ENCODE measurements around the gene C11orf68. TPM values are rescaled to one million over a fixed set of nuclear protein-coding genes. Genes with fewer than 3 reads are reported as not detected.
A peak's percentile ranks its signal among the peaks of the same experiment; 100 is the strongest.

The C11orf68 gene
- total and polyA plus RNA-seq, 2 of the 8 experiments (the other 6 are each of a cell fraction or from before 2014, with no cell fraction given) = 24.0 to 51.2 TPM

- no peaks in the 10 kb centered on the region for H3K27me3 ChIP-seq (replicated peaks in 1 of 4; ENCODE audit: control insufficient read depth in 3 of 4, extremely low read depth in 1 of 4, insufficient read depth in 3 of 4, low read length in 3 of 4)
- peak within 1 kb of the TSS; percentile 71 for H2BK5ac ChIP-seq (ENCODE audit: low read depth, low read length)
- peak within 1 kb of the TSS; percentile 69 for H3K56ac ChIP-seq (replicated peaks; ENCODE audit: insufficient read length, low read depth, low read length)
- ChIA-PET CTCF (ENCODE audit: partially characterized antibody) (interaction anchor here (0.6 to 2.3 kb wide), 3 partner anchors 13 to 34 kb away, joined by 3 to 7 read pairs (median 3); no protein-coding TSS in a partner anchor), POLR2A (ENCODE audit: partially characterized antibody) (interaction anchor here (0.9 to 4.9 kb wide), 9 partner anchors 13 to 60 kb away, joined by 3 to 36 read pairs (median 5); partner anchors contain the start of genes CCDC85B and MUS81)
- no peak within 1 kb of the TSS for H2BK12ac ChIP-seq (ENCODE audit: low read depth, low read length)
- H3K23me2 ChIP-seq (ENCODE audit: low read depth, low read length) = peaks cover 13% of the 10 kb centered on the region; the same call in 1 of the 2 replicates
- H3K4me3 ChIP-seq (ENCODE audit: extremely low read depth in 1 of 4, insufficient read depth in 2 of 4, low read depth in 3 of 4, low read length in 4 of 4) = peak within 1 kb of the TSS; percentile 91 to 98 (median 94)
- peaks cover 7% of the 10 kb centered on the region; the same call in 1 of the 2 replicates for H3K79me1 ChIP-seq (ENCODE audit: low read depth, low read length)
- H3K18ac ChIP-seq (ENCODE audit: extremely low read depth, low read length) = peak within 1 kb of the TSS; percentile 93
- no peaks in the 10 kb centered on the region for H3K9me3 ChIP-seq (ENCODE audit: insufficient read depth in 2 of 2, low read depth in 1 of 2, low read length in 1 of 2)
- FAIRE-seq (no peak), DNase-seq (ENCODE audit: low read depth in 1 of 2, low spot score in 2 of 2) (peak; percentile 85 to 95)
- H2BK120ac ChIP-seq (replicated peaks; ENCODE audit: low read depth, low read length) = no peak within 1 kb of the TSS
- H3K14ac ChIP-seq (ENCODE audit: insufficient read length) = no peak within 1 kb of the TSS
- H3K23ac ChIP-seq (ENCODE audit: insufficient read length) = no peak within 1 kb of the TSS
- peaks cover 0 to 8% (median 5%) of the 10 kb centered on the region in 4 experiments; a peak in 4 of 8 replicates for H3K36me3 ChIP-seq (ENCODE audit: control insufficient read depth in 2 of 4, insufficient read depth in 4 of 4, low read length in 3 of 4)
- 0 out of 2 replicates have a peak within 1 kb of the TSS, but pooled peaks have one; percentile 40 for H2BK15ac ChIP-seq (ENCODE audit: low read length)
- peaks cover 0 to 7% of the 10 kb centered on the region in 2 experiments for H4K20me1 ChIP-seq (replicated peaks in 1 of 2; ENCODE audit: control insufficient read depth in 1 of 2, insufficient read depth in 2 of 2, low read length in 2 of 2)
- peak within 1 kb of the TSS; percentile 95 for H4K91ac ChIP-seq (replicated peaks; ENCODE audit: insufficient read length, low read length)
- H4K8ac ChIP-seq (ENCODE audit: extremely low read depth, insufficient read depth, low read length) = peak within 1 kb of the TSS; percentile 98
- H4K5ac ChIP-seq (ENCODE audit: insufficient read length, low read depth, low read length) = peak within 1 kb of the TSS; percentile 92
- no peak within 1 kb of the TSS for H2BK20ac ChIP-seq (ENCODE audit: low read length)
- H3K4me1 ChIP-seq (replicated peaks in 1 of 4; ENCODE audit: control insufficient read depth in 3 of 4, insufficient read depth in 4 of 4, low read length in 3 of 4) = peaks cover 0 to 22% (median 13%) of the 10 kb centered on the region in 4 experiments; a peak in 4 of 7 replicates
- peak within 1 kb of the TSS; percentile 76 to 92 (median 84) for H3K9ac ChIP-seq (replicated peaks in 1 of 4; ENCODE audit: extremely low read depth in 1 of 4, low read depth in 3 of 4, low read length in 3 of 4)
- H2AK5ac ChIP-seq (ENCODE audit: low read depth, low read length) = peak within 1 kb of the TSS; percentile 17; the same call in 1 of the 2 replicates
- H2AFZ ChIP-seq (ENCODE audit: low read length) = no peak within 1 kb of the TSS
- peak within 1 kb of the TSS; percentile 97 for H3K4ac ChIP-seq (replicated peaks; ENCODE audit: insufficient read length, low read depth, low read length)
- 0% methylated on average over 12 of the region's 59 CpGs; no CpG with 5 or more reads in 1 of the 2 experiments for WGBS, 2 experiments (ENCODE audit: extremely low coverage in 1 of 2, insufficient coverage in 1 of 2, insufficient read length in 1 of 2, insufficient replicate concordance in 2 of 2, low coverage in 1 of 2, low lambda C conversion rate in 2 of 2, missing lambda C conversion rate in 1 of 2)
- peak within 1 kb of the TSS; percentile 83 to 94 for H3K4me2 ChIP-seq (ENCODE audit: insufficient read depth in 1 of 2, low read depth in 2 of 2, low read length in 2 of 2)
- H3K79me2 ChIP-seq (ENCODE audit: control insufficient read depth in 1 of 2, insufficient read depth in 2 of 2, low read length in 2 of 2) = peaks cover 0 to 7% of the 10 kb centered on the region in 2 experiments; a peak in 2 of 4 replicates
- H3K27ac ChIP-seq (ENCODE audit: low read depth, low read length) = peak within 1 kb of the TSS; percentile 80
- TF ChIP-seq TAF7 (optimal IDR thresholded peaks at IDR 0.05; ENCODE audit: borderline replicate concordance, low read depth, low read length) (peak; percentile 58), YY1 (IDR thresholded peaks at IDR 0.05; ENCODE audit: low read depth, low read length) (no peak), RNF2 (IDR thresholded peaks at IDR 0.05; ENCODE audit: borderline replicate concordance, low read depth, low read length, missing control alignments, poor library complexity, severe bottlenecking) (no peak), MAFK (IDR thresholded peaks at IDR 0.05; ENCODE audit: low read depth, low read length) (peak; percentile 2; the same call in 1 of the 2 replicates), FOSL1 (IDR thresholded peaks at IDR 0.05; ENCODE audit: insufficient read depth, low read depth, low read length) (peak; percentile 100), CEBPB (IDR thresholded peaks at IDR 0.05; ENCODE audit: low read depth, low read length) (no peak), KDM1A (IDR thresholded peaks at IDR 0.05; ENCODE audit: borderline replicate concordance, low read length) (peak; percentile 11; the same call in 1 of the 2 replicates), SUZ12 (IDR thresholded peaks at IDR 0.05; ENCODE audit: low read length) (no peak), CTBP2 (IDR thresholded peaks at IDR 0.05; ENCODE audit: borderline replicate concordance, insufficient read depth, insufficient read length, low read length) (peak; percentile 77), SRF (IDR thresholded peaks at IDR 0.05; ENCODE audit: low read depth, low read length) (peak; percentile 32; the same call in 1 of the 2 replicates), SAP30 (IDR thresholded peaks at IDR 0.05; ENCODE audit: insufficient read depth, insufficient replicate concordance, low read length) (no peak), SIRT6 (IDR thresholded peaks at IDR 0.05; ENCODE audit: low read length) (no peak)
These were observed 295 bp upstream of the C11orf68 start, which contains the start of gene DRAP1 for GRCh38 chr11:65919141-65919572. Gene DRAP1, plus strand, starts transcription at chr11:65919426. Its CDS starts 76 bp downstream, at chr11:65919502.
